Hepatocyte (in vitro differentiated cells): ENCODE data around the gene NYAP2. TPM values are rescaled to one million over a fixed set of nuclear protein-coding genes. Genes with fewer than 3 reads are reported as not detected.
A peak's percentile ranks its signal among the peaks of the same experiment; 100 is the strongest.

ENCODE experiments used
- DNase-seq: peaks from one replicate; pipeline ENCODE4 v3.0.0-alpha.2; 2016; ENCODE audit warnings: low spot score
- H2AFZ ChIP-seq: fragments of 200-600 bp; sonication (generic); 2 replicates; pipeline ENCODE4 v1.6.0; 2016; ENCODE audit warnings: antibody characterized with exemption, mild to moderate bottlenecking
- H3K27ac ChIP-seq: fragments of 200-600 bp; sonication (generic); 2 replicates; pipeline ENCODE4 v1.5.1; 2016; ENCODE audit warnings: mild to moderate bottlenecking
- H3K27me3 ChIP-seq: fragments of 200-600 bp; sonication (generic); 2 replicates; pipeline ENCODE4 v1.6.1; 2016
- H3K36me3 ChIP-seq: fragments of 200-600 bp; sonication (generic); replicated peaks from 2 replicates; pipeline ENCODE4 v1.5.1; 2016; ENCODE audit warnings: low read depth; ENCODE audit not compliant: insufficient read depth
- H3K4me1 ChIP-seq: fragments of 200-600 bp; sonication (generic); 2 replicates; pipeline ENCODE4 v1.5.1; 2016; ENCODE audit warnings: mild to moderate bottlenecking, moderate library complexity; ENCODE audit not compliant: insufficient read depth
- H3K4me2 ChIP-seq: fragments of 200-600 bp; sonication (generic); 2 replicates; pipeline ENCODE4 v1.6.0; 2016
- H3K4me3 ChIP-seq: fragments of 200-600 bp; sonication (generic); 2 replicates; pipeline ENCODE4 v1.5.1; 2016; ENCODE audit warnings: mild to moderate bottlenecking
- H3K79me2 ChIP-seq: fragments of 200-600 bp; sonication (generic); 2 replicates; pipeline ENCODE4 v1.6.0; 2017; ENCODE audit warnings: mild to moderate bottlenecking
- H3K9me2 ChIP-seq: fragments of 200-600 bp; sonication (generic); replicated peaks from 2 replicates; pipeline ENCODE4 v1.6.0; 2017; ENCODE audit warnings: mild to moderate bottlenecking; ENCODE audit not compliant: insufficient read depth
- H3K9me3 ChIP-seq: fragments of 200-600 bp; sonication (generic); 2 replicates; pipeline ENCODE4 v1.5.1; 2016; ENCODE audit warnings: low read depth, mild to moderate bottlenecking
- H4K20me1 ChIP-seq: fragments of 200-600 bp; sonication (generic); 2 replicates; pipeline ENCODE4 v1.6.0; 2016; ENCODE audit warnings: mild to moderate bottlenecking; ENCODE audit not compliant: insufficient read depth, poor library complexity, severe bottlenecking
- CTCF ChIP-seq: fragments of 200-600 bp; sonication (generic); IDR thresholded peaks from 2 replicates; pipeline ENCODE4 v1.5.1; 2016; ENCODE audit warnings: antibody characterized with exemption, mild to moderate bottlenecking; ENCODE audit not compliant: poor library complexity
- EZH2 ChIP-seq: fragments of 200-600 bp; sonication (generic); IDR thresholded peaks from 2 replicates; pipeline ENCODE4 v1.6.1; 2016; ENCODE audit warnings: antibody characterized with exemption, mild to moderate bottlenecking, borderline replicate concordance
- EZH2phosphoT487 ChIP-seq: fragments of 200-600 bp; sonication (generic); IDR thresholded peaks from one replicate; pipeline ENCODE4 v1.6.1; 2018; ENCODE audit warnings: antibody characterized with exemption, mild to moderate bottlenecking, low read depth, moderate library complexity; ENCODE audit not compliant: unreplicated experiment, severe bottlenecking
- WGBS: methylation state at CpG from one replicate; pipeline ENCODE4 v1.1.6; 2016; ENCODE audit warnings: low lambda C conversion rate; ENCODE audit errors: missing lambda C conversion rate; 5-methylcytosine and 5-hydroxymethylcytosine counted together
- polyA plus RNA-seq: library from polyadenylated mRNA; unstranded; fragments of >200 nt; fragmentation: Nextera tagmentation; extraction: Ambion mirVana; gene quantifications from 2 replicates; pipeline ENCODE4 v1.2.1, GENCODE V29; 2016
- total RNA-seq: library from RNA; depleted of rRNA; stranded (reverse); fragments of >200 nt; gene quantifications from 2 replicates; pipeline ENCODE4 v1.2.3, GENCODE V29; 2014

The NYAP2 gene
- total and polyA plus RNA-seq, 2 experiments from 2014 or later, result 0.23 to 0.37 TPM

GRCh38 chr2:225660262-225661131 lies 261.0 kb downstream of the NYAP2 start:
- H3K27me3 ChIP-seq, result no peaks in the 10 kb centered on the region
- WGBS, result 19% methylated on average over 11 of the region's 11 CpGs
- H3K36me3 ChIP-seq, result no peaks in the 10 kb centered on the region
- no peak overlapping the region for H3K4me3 ChIP-seq
- no peaks in the 10 kb centered on the region for H3K4me1 ChIP-seq
- TF ChIP-seq CTCF (peak; percentile 96), EZH2phosphoT487 (no peak)
- no peaks in the 10 kb centered on the region for H3K9me3 ChIP-seq
- H3K27ac ChIP-seq, result no peak overlapping the region
- DNase-seq, result peak; percentile 85
- H4K20me1 ChIP-seq, result no peaks in the 10 kb centered on the region
- no peak overlapping the region for H3K4me2 ChIP-seq
- H3K79me2 ChIP-seq, result no peaks in the 10 kb centered on the region
- H3K9me2 ChIP-seq, result no peaks in the 10 kb centered on the region
- H2AFZ ChIP-seq, result no peak overlapping the region

- H2AFZ ChIP-seq, result no peak overlapping the region
- 84% methylated on average over 4 of the region's 4 CpGs for WGBS
These were observed 262.6 kb downstream of the NYAP2 start for GRCh38 chr2:225662101-225662500.

GRCh38 chr2:225667445-225667844 lies 267.9 kb downstream of the NYAP2 start:
- no peaks in the 10 kb centered on the region for H4K20me1 ChIP-seq
- H2AFZ ChIP-seq, result no peak overlapping the region
- H3K36me3 ChIP-seq, result no peaks in the 10 kb centered on the region
- H3K27ac ChIP-seq, result no peak overlapping the region
- no peak for DNase-seq
- H3K27me3 ChIP-seq, result no peaks in the 10 kb centered on the region
- H3K4me1 ChIP-seq, result no peaks in the 10 kb centered on the region
- H3K9me2 ChIP-seq, result no peaks in the 10 kb centered on the region
- no peak overlapping the region for H3K4me3 ChIP-seq
- H3K9me3 ChIP-seq, result no peaks in the 10 kb centered on the region
- no peaks in the 10 kb centered on the region for H3K79me2 ChIP-seq
- no peak for TF ChIP-seq CTCF
- no peak for TF ChIP-seq EZH2
- TF ChIP-seq EZH2phosphoT487, result no peak
- 74% methylated on average over 2 of the region's 2 CpGs for WGBS
- H3K4me2 ChIP-seq, result no peak overlapping the region

More at GRCh38 chr2:225662101-225662500, 262.6 kb downstream of the NYAP2 start:
- Histone ChIP-seq H3K36me3 (no peaks in the 10 kb centered on the region), H3K27ac (no peak overlapping the region), H3K79me2 (no peaks in the 10 kb centered on the region), H3K4me1 (no peaks in the 10 kb centered on the region), H3K27me3 (no peaks in the 10 kb centered on the region), H3K4me2 (no peak overlapping the region), H3K9me3 (no peaks in the 10 kb centered on the region), H3K9me2 (no peaks in the 10 kb centered on the region), H4K20me1 (no peaks in the 10 kb centered on the region), H3K4me3 (no peak overlapping the region)
- DNase-seq, result no peak
- no peak for TF ChIP-seq EZH2

GRCh38 chr2:225668606-225669266 lies 269.2 kb downstream of the NYAP2 start:
- 56% methylated on average over 2 of the region's 2 CpGs for WGBS
- H3K9me3 ChIP-seq, result no peaks in the 10 kb centered on the region
- TF ChIP-seq EZH2phosphoT487 (no peak), CTCF (peak; percentile 77)
- H2AFZ ChIP-seq, result no peak overlapping the region
- H3K36me3 ChIP-seq, result no peaks in the 10 kb centered on the region
- H3K9me2 ChIP-seq, result no peaks in the 10 kb centered on the region
- no peaks in the 10 kb centered on the region for H3K27me3 ChIP-seq
- H4K20me1 ChIP-seq, result no peaks in the 10 kb centered on the region
- no peak overlapping the region for H3K27ac ChIP-seq
- H3K79me2 ChIP-seq, result no peaks in the 10 kb centered on the region
- no peak overlapping the region for H3K4me2 ChIP-seq
- H3K4me3 ChIP-seq, result no peak overlapping the region
- DNase-seq, result peak; percentile 68
- H3K4me1 ChIP-seq, result no peaks in the 10 kb centered on the region
